Measurements from ENCODE around the gene SFSWAP. TPM values are rescaled to one million over a fixed set of nuclear protein-coding genes. Genes with fewer than 3 reads are reported as not detected.
"Not testable (repeated sequence)": the region's sequence is repeated elsewhere in the genome, so short reads cannot be mapped to it uniquely, and the experiment has no call there.

SFSWAP gene
- polyA plus RNA-seq (ENCODE audit: insufficient read length in 3 of 3) = 10 to 100 TPM; 43.9 to 61.8 (median 44.8) TPM
- long read RNA-seq, donor 1, partial matches to known transcripts = 12 of 14 reads
- long read RNA-seq, donor 1, other reads (novel, unspliced or antisense) = 0 of 14 reads
- long read RNA-seq, donor 2, full-length matches to known transcripts = 3 of 3 reads
- long read RNA-seq, donor 2, partial matches to known transcripts = 0 of 3 reads
- long read RNA-seq, donor 2, other reads (novel, unspliced or antisense) = 0 of 3 reads
- long read RNA-seq, donor 3, full-length matches to known transcripts = 7 of 7 reads
- long read RNA-seq, donor 3, partial matches to known transcripts = 0 of 7 reads
- long read RNA-seq, donor 3, other reads (novel, unspliced or antisense) = 0 of 7 reads
- long read RNA-seq, donor 4, full-length matches to known transcripts = 2 of 12 reads
- long read RNA-seq, donor 4, partial matches to known transcripts = 10 of 12 reads
- long read RNA-seq, donor 4, other reads (novel, unspliced or antisense) = 0 of 12 reads
- long read RNA-seq, donor 5 = 0 reads
- long read RNA-seq, donor 6, full-length matches to known transcripts = 6 of 42 reads
- long read RNA-seq, donor 6, partial matches to known transcripts = 36 of 42 reads
- long read RNA-seq, donor 6, other reads (novel, unspliced or antisense) = 0 of 42 reads
- long read RNA-seq, donor 7, full-length matches to known transcripts = 5 of 11 reads
- long read RNA-seq, donor 7, partial matches to known transcripts = 6 of 11 reads
- long read RNA-seq, donor 7, other reads (novel, unspliced or antisense) = 0 of 11 reads
- long read RNA-seq, donor 8, full-length matches to known transcripts = 9 of 24 reads
- long read RNA-seq, donor 8, partial matches to known transcripts = 15 of 24 reads
- long read RNA-seq, donor 8, other reads (novel, unspliced or antisense) = 0 of 24 reads
- long read RNA-seq, donor 9, partial matches to known transcripts = 0 of 1 reads
- long read RNA-seq, donor 9, other reads (novel, unspliced or antisense) = 0 of 1 reads
- long read RNA-seq, donor 10, partial matches to known transcripts = 0 of 1 reads
- long read RNA-seq, donor 10, other reads (novel, unspliced or antisense) = 0 of 1 reads
- long read RNA-seq, donor 11, partial matches to known transcripts = 16 of 17 reads
- long read RNA-seq, donor 11, other reads (novel, unspliced or antisense) = 0 of 17 reads
- long read RNA-seq, donor 12, partial matches to known transcripts = 0 of 2 reads
- long read RNA-seq, donor 12, other reads (novel, unspliced or antisense) = 0 of 2 reads
- long read RNA-seq, donor 13 = 0 reads
- long read RNA-seq, donor 14, partial matches to known transcripts = 0 of 2 reads
- long read RNA-seq, donor 14, other reads (novel, unspliced or antisense) = 0 of 2 reads
- long read RNA-seq, donor 15, partial matches to known transcripts = 0 of 1 reads
- long read RNA-seq, donor 15, other reads (novel, unspliced or antisense) = 0 of 1 reads
- long read RNA-seq, donor 16, full-length matches to known transcripts = 6 of 89 reads
- long read RNA-seq, donor 16, partial matches to known transcripts = 83 of 89 reads
- long read RNA-seq, donor 16, other reads (novel, unspliced or antisense) = 0 of 89 reads

- DNase-seq (ENCODE audit: extremely low read depth in 1 of 11, low read depth in 9 of 11, low spot score in 4 of 11) = peak; percentile 40 to 81 (median 64)
Measured at GRCh38 chr12:131710464-131711457, at the start of gene SFSWAP. SFSWAP (plus strand) TSS chr12:131711090; CDS start chr12:131711230, 140 bp downstream.

DNA sequence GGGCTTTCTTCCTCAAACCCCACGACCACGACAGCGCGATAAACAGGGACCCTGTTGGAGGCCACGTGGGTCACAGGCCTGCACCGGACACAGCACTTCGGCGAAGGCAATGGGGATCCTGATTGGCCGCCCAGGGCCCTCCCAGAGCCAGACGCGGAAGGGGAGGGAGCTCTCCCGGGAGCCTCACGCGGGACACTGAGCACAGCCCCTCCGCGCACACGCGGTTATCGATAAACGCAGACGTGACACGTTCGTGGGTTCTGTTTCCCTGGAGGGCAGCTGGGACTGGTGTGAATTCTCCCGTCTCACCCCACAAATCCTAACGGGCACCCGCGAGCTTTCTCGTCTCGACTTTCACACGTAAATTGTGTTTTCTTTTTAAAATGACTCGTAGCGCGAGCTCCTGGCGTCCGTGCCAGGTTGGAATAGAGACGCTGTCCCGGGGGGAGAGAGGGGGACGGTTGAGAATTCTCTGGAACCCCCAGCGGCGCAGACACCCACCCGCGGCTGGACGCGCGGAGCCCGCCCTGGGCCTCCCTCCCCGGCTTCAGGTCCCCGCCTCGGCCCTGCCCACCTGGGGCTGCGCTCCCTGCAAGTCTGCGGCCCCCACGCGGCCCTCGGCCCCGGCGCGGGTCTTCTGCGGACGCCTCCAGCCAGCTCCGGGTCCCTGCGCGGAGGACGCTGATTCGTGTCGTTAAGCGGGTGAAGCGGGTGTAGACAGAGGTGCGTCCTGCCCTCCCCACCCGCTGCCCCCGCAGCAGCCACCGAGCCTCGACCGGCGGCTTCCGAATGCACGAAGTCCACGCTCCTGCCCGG, 49.5 kb upstream of the SFSWAP start:
- DNase-seq (ENCODE audit: extremely low read depth in 1 of 11, low read depth in 9 of 11, low spot score in 4 of 11) = not testable (repeated sequence)

- not testable (repeated sequence) for DNase-seq (ENCODE audit: extremely low read depth in 1 of 11, low read depth in 9 of 11, low spot score in 4 of 11)
Measured at GRCh38 chr12:131661986-131662288, 49.0 kb upstream of the SFSWAP start.

DNA sequence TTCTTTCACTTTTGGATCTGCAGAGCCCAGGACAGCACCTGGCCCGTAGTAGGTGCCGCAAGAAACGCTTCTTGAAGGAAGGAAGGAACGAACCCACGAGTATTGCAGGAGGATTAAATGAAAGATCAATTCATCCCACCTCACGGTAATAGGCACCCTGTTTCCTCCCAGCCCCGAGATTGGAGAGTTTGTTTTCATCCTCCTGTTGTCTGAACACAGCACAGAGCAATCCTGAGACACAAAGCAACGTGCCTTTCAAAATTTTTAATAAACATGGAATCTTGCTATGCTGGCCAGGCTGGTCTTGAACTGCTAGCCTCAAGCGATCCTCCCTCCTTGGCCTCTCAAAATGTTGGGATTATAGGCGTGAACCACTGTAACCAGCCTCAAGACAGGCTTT, 48.5 kb upstream of the SFSWAP start:
- not testable (repeated sequence) for DNase-seq (ENCODE audit: extremely low read depth in 1 of 11, low read depth in 9 of 11, low spot score in 4 of 11)

DNA sequence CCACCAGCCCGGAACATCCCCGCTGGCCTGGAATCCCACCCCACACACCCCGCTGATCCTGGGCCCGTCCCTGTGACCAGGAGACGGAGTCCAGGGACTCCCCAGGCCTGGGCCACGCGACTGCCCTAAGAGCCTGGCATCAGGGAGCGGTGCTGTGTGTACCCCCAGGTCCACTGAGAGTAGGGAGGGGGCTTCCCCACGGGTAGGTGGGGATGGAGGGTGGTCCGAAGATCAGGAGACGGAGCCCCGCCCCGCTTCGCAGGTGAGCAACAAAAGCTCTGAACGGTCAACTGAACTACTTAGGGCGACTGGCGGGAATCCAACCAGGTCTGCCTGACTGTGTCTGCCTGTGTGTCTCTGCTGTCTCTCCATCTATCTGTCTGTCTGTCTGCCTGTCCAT, 45.2 kb upstream of the SFSWAP start:
- not testable (repeated sequence) for DNase-seq (ENCODE audit: extremely low read depth in 1 of 11, low read depth in 9 of 11, low spot score in 4 of 11)

DNA sequence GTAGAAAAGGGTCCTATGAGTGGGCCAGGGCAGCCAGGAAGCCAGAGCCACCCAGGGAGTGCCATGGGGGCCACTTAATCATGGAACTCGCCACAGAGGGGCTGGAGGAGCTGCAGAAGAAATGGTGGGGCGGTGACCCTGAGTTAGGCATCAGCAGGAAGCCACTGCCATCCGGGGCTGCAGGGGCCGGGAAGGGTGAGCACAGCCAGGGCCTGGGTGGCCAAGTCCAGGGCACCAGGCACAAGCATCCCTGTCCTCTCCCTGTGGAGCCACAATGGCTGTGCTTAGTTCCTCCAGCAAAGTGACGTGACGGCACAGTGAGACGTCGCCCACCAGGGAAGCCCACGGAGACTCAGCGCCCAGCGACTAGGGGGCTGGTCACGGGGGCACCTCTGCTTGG, 44.4 kb upstream of the SFSWAP start:
- not testable (repeated sequence) for DNase-seq (ENCODE audit: extremely low read depth in 1 of 11, low read depth in 9 of 11, low spot score in 4 of 11)

- DNase-seq (ENCODE audit: extremely low read depth in 1 of 11, low read depth in 9 of 11, low spot score in 4 of 11) = not testable (repeated sequence)
Measured at GRCh38 chr12:131666978-131667601, 43.8 kb upstream of the SFSWAP start.

- no peak for DNase-seq (ENCODE audit: extremely low read depth in 1 of 11, low read depth in 9 of 11, low spot score in 4 of 11)
Measured at GRCh38 chr12:131671276-131671675, 39.6 kb upstream of the SFSWAP start.

DNA sequence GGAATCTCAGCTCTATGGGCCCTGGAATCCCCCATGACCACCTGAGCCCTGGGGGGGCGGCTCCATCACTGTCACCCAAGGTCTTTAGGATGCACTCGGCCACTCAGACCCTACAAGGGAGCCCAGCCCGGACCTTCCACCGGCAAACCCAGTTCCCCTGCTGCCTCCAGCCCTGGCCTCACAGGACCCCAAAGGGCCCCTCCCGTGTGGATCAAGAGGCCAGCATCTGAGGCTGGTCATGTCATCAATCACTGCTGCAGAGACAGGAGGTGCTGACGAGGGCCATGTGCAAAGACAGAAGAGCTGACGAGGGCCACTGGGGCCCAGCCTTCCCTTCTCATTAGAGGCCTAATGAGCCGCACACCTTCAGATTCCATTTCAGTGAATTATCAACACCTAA, 39.0 kb upstream of the SFSWAP start:
- no peak for DNase-seq (ENCODE audit: extremely low read depth in 1 of 11, low read depth in 9 of 11, low spot score in 4 of 11)

- no peak for DNase-seq (ENCODE audit: extremely low read depth in 1 of 11, low read depth in 9 of 11, low spot score in 4 of 11)
Measured at GRCh38 chr12:131672311-131672940, 38.5 kb upstream of the SFSWAP start.

DNA sequence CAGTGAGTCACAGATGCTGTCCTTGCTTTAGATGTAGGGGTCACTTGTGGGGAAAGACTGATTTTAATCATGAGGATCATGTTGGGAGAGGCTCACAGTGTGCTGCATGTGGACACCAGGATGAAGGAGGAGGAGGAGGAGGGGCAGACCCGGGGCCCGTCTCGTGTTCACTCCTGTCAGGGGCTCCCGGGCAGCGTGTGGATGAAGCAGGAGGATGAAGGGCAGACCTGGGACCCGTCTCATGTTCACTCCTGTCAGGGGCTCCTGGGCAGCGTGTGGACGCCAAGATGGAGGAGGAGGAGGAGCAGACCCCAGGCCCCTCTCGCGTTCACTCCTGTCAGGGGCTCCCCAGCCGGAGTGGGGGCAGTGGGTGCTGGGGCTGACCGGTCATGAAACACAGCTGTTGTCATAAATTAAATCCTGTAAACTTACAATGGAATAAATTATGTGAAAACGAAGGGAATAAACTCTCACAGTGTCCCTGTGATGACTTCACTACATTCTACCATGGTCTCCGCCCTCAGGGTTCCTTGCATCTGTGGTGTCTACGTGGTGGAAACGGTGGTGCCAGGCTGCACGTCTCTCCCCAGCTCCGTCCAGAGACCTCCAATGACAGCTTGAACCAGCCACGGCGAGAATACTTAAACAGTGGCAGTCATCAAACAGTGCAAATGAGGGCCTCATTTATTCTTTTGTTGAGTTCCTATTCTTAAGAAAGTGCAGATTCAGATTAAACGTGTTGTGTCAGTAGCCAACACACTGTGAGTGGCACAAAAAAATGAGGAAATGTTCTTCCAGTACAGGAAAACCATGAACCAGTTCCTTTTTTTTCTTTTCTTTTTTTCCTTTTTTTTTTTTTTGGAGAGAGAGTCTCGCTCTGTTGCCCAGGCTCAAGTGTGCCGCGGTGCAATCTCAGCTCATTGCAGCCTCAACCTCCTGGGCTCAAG, 37.7 kb upstream of the SFSWAP start:
- no peak for DNase-seq (ENCODE audit: extremely low read depth in 1 of 11, low read depth in 9 of 11, low spot score in 4 of 11)

DNA sequence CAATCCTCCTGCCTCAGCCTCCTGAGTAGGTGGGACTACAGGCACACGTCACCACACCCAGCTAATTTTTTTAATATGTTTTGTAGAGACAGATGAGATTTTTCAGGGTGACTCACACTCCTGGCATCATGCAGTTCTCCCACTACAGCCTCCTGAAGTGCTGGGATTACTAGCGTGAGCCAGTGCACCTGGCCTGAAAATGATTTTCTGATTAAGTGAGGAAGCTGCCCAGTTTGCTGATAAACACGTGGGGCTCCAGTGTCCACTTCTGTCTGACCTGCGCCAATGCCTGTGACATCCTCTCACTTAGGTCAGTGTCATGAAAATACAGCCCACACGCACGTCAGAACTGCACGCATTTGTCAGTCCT, 37.0 kb upstream of the SFSWAP start:
- DNase-seq (ENCODE audit: extremely low read depth in 1 of 11, low read depth in 9 of 11, low spot score in 4 of 11) = no peak

GRCh38 chr12:131674373-131674772, 36.5 kb upstream of the SFSWAP start:
- no peak for DNase-seq (ENCODE audit: extremely low read depth in 1 of 11, low read depth in 9 of 11, low spot score in 4 of 11)

DNA sequence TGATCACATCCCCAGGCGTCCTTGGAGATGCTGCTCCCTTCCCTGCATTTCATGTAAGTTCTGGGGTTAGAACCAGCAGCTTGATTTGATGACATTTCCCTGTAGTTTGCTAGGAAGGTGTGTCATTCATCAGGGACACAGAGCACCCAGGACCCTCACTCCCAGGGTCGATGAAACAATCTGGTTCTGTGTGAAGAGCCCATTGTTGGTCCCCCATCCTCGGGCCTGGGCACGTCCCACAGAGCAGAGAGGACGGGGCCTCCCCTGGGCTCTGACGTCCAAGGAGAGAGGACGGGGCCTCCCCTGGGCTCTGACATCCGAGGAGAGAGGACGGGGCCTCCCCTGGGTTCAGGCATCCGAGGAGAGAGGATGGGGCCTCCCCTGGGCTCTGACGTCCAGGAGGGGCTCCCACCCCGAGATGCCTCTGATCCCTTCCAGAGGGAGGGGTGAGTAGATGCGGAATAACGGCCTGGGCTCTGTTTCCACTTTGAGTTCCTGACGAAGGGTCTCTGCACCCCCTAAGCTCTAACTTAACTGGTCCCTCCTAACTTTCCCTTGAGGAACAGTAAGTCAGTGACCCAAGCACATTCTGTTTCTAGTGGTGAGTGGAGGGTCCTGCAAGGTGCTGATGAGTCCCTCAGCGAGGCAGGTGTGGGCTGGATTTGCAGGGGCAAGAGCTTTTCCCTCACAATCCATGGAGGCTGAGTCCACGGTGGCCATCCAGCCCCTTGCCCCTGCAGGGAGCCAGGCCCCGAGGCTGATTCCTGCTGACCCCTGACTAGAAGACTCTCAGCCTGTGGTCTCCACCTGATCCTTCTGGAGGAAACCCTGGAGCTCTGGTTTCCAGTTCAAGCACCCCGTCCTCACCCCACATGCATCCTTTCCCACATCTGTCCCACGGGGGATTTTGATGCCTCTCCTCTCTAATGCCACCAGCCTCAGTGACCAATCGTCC, 35.5 kb upstream of the SFSWAP start:
- DNase-seq (ENCODE audit: extremely low read depth in 1 of 11, low read depth in 9 of 11, low spot score in 4 of 11) = no peak
